Left lung (tissue), 10 donors: Measurements from ENCODE around the gene S100A14. TPM values are rescaled to one million over a fixed set of nuclear protein-coding genes. Genes with fewer than 3 reads are reported as not detected.
"Not testable (repeated sequence)": the region's sequence is repeated elsewhere in the genome, so short reads cannot be mapped to it uniquely, and the experiment has no call there.

Experiments used
- ATAC-seq: fragments of 200-7000 bp; cut with Tn5 transposase; one replicate; pipeline ENCODE4 v1.9.1; 2020; ENCODE audit warnings: moderate library complexity
- DNase-seq, 4 donors: peaks; one replicate each; pipeline ENCODE4 v3.0.0-alpha.2; 2013 to 2020
- H3K27ac ChIP-seq, 2 donors: fragments of 200-600 bp; sonication (generic) in 1 of 2; one replicate each; pipeline versions ENCODE4 v1.5.0 to v1.8.0; 2020 to 2021
- H3K27me3 ChIP-seq, 2 donors: fragments of 200-600 bp; sonication (generic) in 1 of 2; one replicate each; pipeline versions ENCODE4 v1.5.0 to v1.8.0; 2020 to 2021
- H3K36me3 ChIP-seq, 2 donors: fragments of 200-600 bp; sonication (generic) in 1 of 2; one replicate each; pipeline versions ENCODE4 v1.5.0 to v1.8.0; 2020 to 2021
- H3K4me1 ChIP-seq, 2 donors: fragments of 200-600 bp; one replicate each; pipeline ENCODE4 v1.8.0; 2021
- H3K4me3 ChIP-seq, 2 donors: fragments of 200-600 bp; sonication (generic) in 1 of 2; one replicate each; pipeline versions ENCODE4 v1.5.0 to v1.8.0; 2020 to 2021; ENCODE audit warnings: mild to moderate bottlenecking in 1 of 2
- H3K9me3 ChIP-seq, 2 donors: fragments of 200-600 bp; sonication (generic) in 1 of 2; one replicate each; pipeline versions ENCODE4 v1.5.0 to v1.8.0; 2020 to 2021
- CTCF ChIP-seq, 2 donors: fragments of 200-600 bp; sonication (generic) in 1 of 2; IDR thresholded peaks; one replicate each; pipeline versions ENCODE4 v1.5.0 to v1.8.0; 2021; ENCODE audit warnings: antibody characterized with exemption in 2 of 2
- intact Hi-C, 2 donors: fragments of 100-400 bp; cut with DNase I; formaldehyde crosslinking; loops; one replicate each; pipeline versions ENCODE4 v1.11.2 to v1.14.2; 2022
- polyA plus RNA-seq, 6 donors: library from polyadenylated mRNA; unstranded; fragments of 120-200 nt; gene quantifications; one replicate each; pipeline ENCODE4 v1.2.1, GENCODE V29; 2013; ENCODE audit not compliant: insufficient read length in 6 of 6
- total RNA-seq, 2 donors: library from RNA; stranded (reverse); fragmentation: NEBNext Ultra II Directional; extraction: Animal tissue kit (Norgen Biotek cat#: 25700); gene quantifications; one replicate each; pipeline ENCODE4 v1.2.1, GENCODE V29; 2021
- donor health status: DM: no; HTN: yes; CAD: no.
- donor health status: DM: no; HTN: no; CAD: no.

The S100A14 gene
- total and polyA plus RNA-seq, 8 donors, result 94.9 to 179 (median 144) TPM

- H3K9me3 ChIP-seq, result no peaks in the 10 kb centered on the region
- no peak overlapping the region for H3K4me3 ChIP-seq
- TF ChIP-seq CTCF (IDR thresholded peaks at IDR 0.05), result no peak
- H3K4me1 ChIP-seq, result peaks cover 4 to 24% of the 10 kb centered on the region in 2 donors
- H3K27me3 ChIP-seq, result no peaks in the 10 kb centered on the region
- no peak for DNase-seq
- intact Hi-C loops, result no loop called here
- no peaks in the 10 kb centered on the region for H3K36me3 ChIP-seq
- H3K27ac ChIP-seq, result no peak overlapping the region
- no peak for ATAC-seq
Observed at GRCh38 chr1:153577138-153577537, 39.0 kb downstream of the S100A14 start.

- H3K9me3 ChIP-seq, intact Hi-C loops, ATAC-seq, DNase-seq, H3K27me3 ChIP-seq, H3K27ac ChIP-seq, H3K4me3 ChIP-seq, H3K36me3 ChIP-seq: not testable (repeated sequence)
- H3K4me1 ChIP-seq, result peaks cover 4 to 31% of the 10 kb centered on the region in 2 donors
Observed at GRCh38 chr1:153575497-153575896, 40.6 kb downstream of the S100A14 start.

GRCh38 chr1:153575081-153575491 lies 41.0 kb downstream of the S100A14 start:
- H3K27me3 ChIP-seq, H3K27ac ChIP-seq, ATAC-seq, H3K36me3 ChIP-seq, H3K9me3 ChIP-seq, H3K4me3 ChIP-seq, intact Hi-C loops, DNase-seq: not testable (repeated sequence)
- peaks cover 4 to 31% of the 10 kb centered on the region in 2 donors for H3K4me1 ChIP-seq

- peak overlapping the region; percentile 67 to 83 for H3K27ac ChIP-seq
- intact Hi-C loops, result no loop called here
- no peak for ATAC-seq
Observed at GRCh38 chr1:153573351-153573750, 42.8 kb downstream of the S100A14 start.

GRCh38 chr1:153572569-153573015 lies 43.5 kb downstream of the S100A14 start:
- Histone ChIP-seq H3K27me3 (no peaks in the 10 kb centered on the region), H3K36me3 (no peaks in the 10 kb centered on the region), H3K9me3 (no peaks in the 10 kb centered on the region), H3K4me3 (no peak overlapping the region), H3K27ac (peak overlapping the region; percentile 67 to 83), H3K4me1 (peaks cover 13 to 46% of the 10 kb centered on the region in 2 donors)
- peak; percentile 91 for ATAC-seq
- DNase-seq, result peak; percentile 41 to 88 (median 82)
- intact Hi-C loops, result no loop called here
- TF ChIP-seq CTCF (IDR thresholded peaks at IDR 0.05), result peak; percentile 82 to 84

More at GRCh38 chr1:153573351-153573750, 42.8 kb downstream of the S100A14 start:
- no peak for DNase-seq
- no peak overlapping the region for H3K4me3 ChIP-seq
- no peaks in the 10 kb centered on the region for H3K27me3 ChIP-seq
- H3K9me3 ChIP-seq, result no peaks in the 10 kb centered on the region
- H3K4me1 ChIP-seq, result peaks cover 5 to 38% of the 10 kb centered on the region in 2 donors
- TF ChIP-seq CTCF (IDR thresholded peaks at IDR 0.05), result no peak
- no peaks in the 10 kb centered on the region for H3K36me3 ChIP-seq

- DNase-seq (no peak), ATAC-seq (no peak)
- no peak for TF ChIP-seq CTCF (IDR thresholded peaks at IDR 0.05)
- no peaks in the 10 kb centered on the region for H3K27me3 ChIP-seq
- H3K4me3 ChIP-seq, result no peak overlapping the region
- H3K27ac ChIP-seq, result peak overlapping the region in 1 of 2 donors; percentile 83
- no peaks in the 10 kb centered on the region for H3K36me3 ChIP-seq
- intact Hi-C loops, result no loop called here
- H3K4me1 ChIP-seq, result peaks cover 22 to 51% of the 10 kb centered on the region in 2 donors
- no peaks in the 10 kb centered on the region for H3K9me3 ChIP-seq
Observed at GRCh38 chr1:153571706-153572105, 44.4 kb downstream of the S100A14 start.
